Testis (tissue), 3 donors: ENCODE data around the gene MRPS34. TPM values are rescaled to one million over a fixed set of nuclear protein-coding genes. Genes with fewer than 3 reads are reported as not detected.

ENCODE experiments used
- DNase-seq: peaks from one replicate; pipeline ENCODE4 v3.0.0-alpha.2; 2019
- H3K27ac ChIP-seq, 2 donors: fragments of 200-600 bp; sonication (generic); one replicate each; pipeline ENCODE4 v1.5.1; 2019
- H3K27me3 ChIP-seq: fragments of 200-600 bp; sonication (generic); one replicate; pipeline ENCODE4 v1.5.1; 2019
- H3K36me3 ChIP-seq: fragments of 200-600 bp; sonication (generic); one replicate; pipeline ENCODE4 v1.5.1; 2017; ENCODE audit warnings: low read depth; ENCODE audit errors: missing control alignments
- H3K4me1 ChIP-seq: fragments of 200-600 bp; sonication (generic); one replicate; pipeline ENCODE4 v1.5.1; 2019
- H3K4me3 ChIP-seq, 2 donors: fragments of 200-600 bp; sonication (generic); one replicate each; pipeline ENCODE4 v1.5.1; 2017 to 2019
- H3K9me3 ChIP-seq: fragments of 200-600 bp; sonication (generic); one replicate; pipeline ENCODE4 v1.5.1; 2017
- POLR2A ChIP-seq: fragments of 450-650 bp; IDR thresholded peaks from one replicate; pipeline ENCODE4 v1.6.1; 2017; ENCODE audit warnings: antibody characterized with exemption, mild to moderate bottlenecking, moderate library complexity
- WGBS, 2 donors: methylation state at CpG; one replicate each; pipeline ENCODE4 v1.1.5; 2018; 5-methylcytosine and 5-hydroxymethylcytosine counted together
- intact Hi-C: fragments of 100-400 bp; cut with DNase I; formaldehyde crosslinking; loops from one replicate; pipeline ENCODE4 v1.15.1; 2023; ENCODE audit warnings: low total_unique reads
- polyA plus RNA-seq: library from polyadenylated mRNA; stranded (reverse); fragments of 350-450 nt; fragmentation: Illumina TruSeq; extraction: RNeasy Lipid Tissue Mini Kit (QIAGEN cat#74804); gene quantifications from one replicate; pipeline ENCODE4 v1.2.3, GENCODE V29; 2014; ENCODE audit warnings: low read depth, low replicate concordance; ENCODE audit not compliant: insufficient read depth
- total RNA-seq, 2 donors: library from RNA; depleted of rRNA; stranded (reverse); fragments of >200 nt; gene quantifications; one replicate each; pipeline ENCODE4 v1.2.3, GENCODE V29; 2016
- TF ChIP-seq, protein P1 (sequence below), 3 experiments: fragments of 450-650 bp in 2 of 3; fragments of 200-600 bp in 1 of 3; sonication (generic) in 1 of 3; IDR thresholded peaks; one replicate each; pipeline ENCODE4 v1.5.1; 2016 to 2019; ENCODE audit warnings: antibody characterized with exemption in 3 of 3, mild to moderate bottlenecking in 2 of 3, moderate library complexity in 1 of 3

Gene MRPS34
- total and polyA plus RNA-seq, 3 donors from 2014 or later, result 49.2 to 81.6 (median 66.5) TPM

DNA sequence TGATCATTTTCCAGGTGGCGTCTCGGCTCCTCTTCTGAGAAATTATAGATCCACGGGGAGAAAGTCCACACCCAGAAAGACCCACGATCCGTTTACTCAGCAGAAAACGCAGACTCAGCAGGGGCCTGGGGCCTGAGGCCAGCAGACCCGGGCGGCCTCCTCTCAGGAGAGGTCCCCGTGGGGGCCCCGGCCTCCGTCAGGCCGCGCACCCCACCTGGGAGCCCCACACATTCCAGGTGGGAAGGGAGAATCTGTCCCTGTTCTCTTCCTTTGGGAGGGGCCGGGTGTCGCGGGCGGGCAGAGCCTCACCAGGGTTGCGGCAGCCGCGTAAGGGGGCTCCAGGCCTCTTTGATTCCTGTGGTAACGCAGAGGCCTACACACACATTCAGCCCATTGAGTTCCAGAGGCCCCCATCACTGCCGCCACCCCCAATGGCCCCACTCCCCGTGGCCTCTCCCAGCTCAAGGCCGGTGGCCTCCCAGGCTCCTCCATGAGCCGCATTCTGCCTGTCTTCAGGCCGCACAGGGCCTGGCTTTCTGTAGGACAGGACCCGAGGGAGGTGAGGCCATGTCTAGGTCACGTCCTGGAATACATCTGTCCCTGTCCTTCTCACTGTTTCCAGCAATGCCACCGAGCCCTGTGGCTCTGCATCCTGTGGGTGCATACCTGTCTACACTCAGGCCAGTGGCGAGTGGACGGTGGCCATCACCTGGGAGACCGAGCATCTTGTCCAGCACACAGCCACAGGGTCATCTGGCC, 22.2 kb upstream of the MRPS34 start:
- no peaks in the 10 kb centered on the region for H3K36me3 ChIP-seq
- 83 to 85% methylated on average over 31 to 32 of the region's 32 CpGs for WGBS, 2 donors
- no peaks in the 10 kb centered on the region for H3K9me3 ChIP-seq
- no peak overlapping the region for H3K27ac ChIP-seq
- no peak overlapping the region for H3K4me3 ChIP-seq
- intact Hi-C loops, result no loop called here
- no peaks in the 10 kb centered on the region for H3K27me3 ChIP-seq
- no peak for TF ChIP-seq POLR2A
- TF ChIP-seq, protein P1, sequence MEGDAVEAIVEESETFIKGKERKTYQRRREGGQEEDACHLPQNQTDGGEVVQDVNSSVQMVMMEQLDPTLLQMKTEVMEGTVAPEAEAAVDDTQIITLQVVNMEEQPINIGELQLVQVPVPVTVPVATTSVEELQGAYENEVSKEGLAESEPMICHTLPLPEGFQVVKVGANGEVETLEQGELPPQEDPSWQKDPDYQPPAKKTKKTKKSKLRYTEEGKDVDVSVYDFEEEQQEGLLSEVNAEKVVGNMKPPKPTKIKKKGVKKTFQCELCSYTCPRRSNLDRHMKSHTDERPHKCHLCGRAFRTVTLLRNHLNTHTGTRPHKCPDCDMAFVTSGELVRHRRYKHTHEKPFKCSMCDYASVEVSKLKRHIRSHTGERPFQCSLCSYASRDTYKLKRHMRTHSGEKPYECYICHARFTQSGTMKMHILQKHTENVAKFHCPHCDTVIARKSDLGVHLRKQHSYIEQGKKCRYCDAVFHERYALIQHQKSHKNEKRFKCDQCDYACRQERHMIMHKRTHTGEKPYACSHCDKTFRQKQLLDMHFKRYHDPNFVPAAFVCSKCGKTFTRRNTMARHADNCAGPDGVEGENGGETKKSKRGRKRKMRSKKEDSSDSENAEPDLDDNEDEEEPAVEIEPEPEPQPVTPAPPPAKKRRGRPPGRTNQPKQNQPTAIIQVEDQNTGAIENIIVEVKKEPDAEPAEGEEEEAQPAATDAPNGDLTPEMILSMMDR (IDR thresholded peaks at IDR 0.05), result no peak
- no peak for DNase-seq
- no peaks in the 10 kb centered on the region for H3K4me1 ChIP-seq

DNA sequence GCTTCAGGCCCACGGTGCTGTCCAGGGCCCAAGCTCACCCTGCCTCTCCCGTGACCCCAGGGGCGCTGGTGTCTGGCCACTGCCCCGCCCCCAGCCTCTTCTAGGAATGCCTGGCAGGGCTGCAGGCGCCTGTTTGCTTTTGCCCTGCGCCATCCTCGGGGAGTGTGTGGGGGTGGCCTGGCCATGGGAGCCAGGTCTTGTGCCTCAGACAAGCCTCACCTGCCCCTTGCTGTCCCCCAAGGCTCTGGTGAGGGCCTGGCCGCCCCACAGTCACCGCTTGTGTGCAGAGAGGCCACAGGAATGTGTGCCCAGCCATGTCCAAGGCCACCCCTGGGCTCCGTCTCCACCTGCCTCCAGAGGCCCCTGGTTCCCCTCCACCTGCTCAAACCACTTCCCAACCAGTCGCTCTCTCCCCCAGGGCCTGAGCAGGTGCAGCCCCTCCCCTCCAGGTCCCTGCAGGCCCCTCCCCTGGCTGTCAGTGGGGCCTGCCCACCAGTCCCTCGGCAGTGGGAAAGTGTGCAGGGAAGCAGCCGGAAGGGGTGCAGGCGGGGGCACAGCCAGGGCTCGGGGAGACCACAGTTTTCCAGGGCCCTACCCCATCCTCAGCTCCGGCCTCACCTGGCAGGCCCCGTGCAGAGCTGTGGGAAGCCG, 21.4 kb upstream of the MRPS34 start:
- Histone ChIP-seq H3K9me3 (no peaks in the 10 kb centered on the region), H3K27me3 (no peaks in the 10 kb centered on the region), H3K27ac (no peak overlapping the region), H3K4me3 (no peak overlapping the region), H3K4me1 (no peaks in the 10 kb centered on the region), H3K36me3 (no peaks in the 10 kb centered on the region)
- 55 to 69% methylated on average over 9 to 18 of the region's 18 CpGs for WGBS, 2 donors
- TF ChIP-seq POLR2A, result no peak
- TF ChIP-seq, protein P1 (IDR thresholded peaks at IDR 0.05), result no peak
- no peak for DNase-seq
- intact Hi-C loops, result no loop called here

DNA sequence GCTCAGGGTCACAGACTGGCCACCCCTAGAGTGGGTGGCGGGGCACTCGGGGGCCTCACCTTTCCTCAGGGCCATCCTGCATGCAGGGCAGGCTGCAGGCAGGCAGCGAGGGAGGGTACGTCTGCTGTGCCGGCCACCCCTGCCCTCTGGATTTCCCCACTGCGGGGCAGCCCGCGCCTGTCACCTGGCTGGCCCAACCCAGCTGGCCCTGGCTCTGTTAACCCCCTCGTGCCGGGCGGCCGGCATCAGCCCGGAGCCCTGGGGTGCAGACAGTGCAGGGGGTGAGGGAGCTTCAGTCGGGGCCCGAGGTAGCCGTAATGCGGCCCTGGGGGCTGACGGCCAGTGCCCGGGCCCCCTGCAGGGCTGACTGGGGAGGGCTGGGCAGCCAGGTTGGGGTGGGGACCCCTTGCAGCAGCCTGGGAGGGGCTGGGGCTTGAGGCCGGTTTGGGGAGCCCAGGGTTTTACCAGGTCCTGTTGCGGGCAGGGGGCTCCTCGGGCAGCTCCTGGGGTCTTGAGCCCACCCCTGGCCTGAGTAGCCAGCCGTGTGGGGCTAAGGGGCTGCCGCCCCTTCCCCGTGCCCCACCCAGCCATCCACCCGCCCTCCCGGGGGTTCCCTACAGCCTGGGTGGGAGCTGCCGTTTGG, 20.8 kb upstream of the MRPS34 start, which contains the start of gene IGFALS:
Gene IGFALS (minus strand): TSS at position 128 of the 643 bp plus-strand sequence. CDS start 53 bp downstream, at position 75.
- H3K4me3 ChIP-seq, result no peak within 1 kb of the TSS
- H3K9me3 ChIP-seq, result no peaks in the 10 kb centered on the region
- TF ChIP-seq POLR2A, result no peak
- TF ChIP-seq, protein P1 (IDR thresholded peaks at IDR 0.05), result no peak
- no peak within 1 kb of the TSS for H3K27ac ChIP-seq
- no peaks in the 10 kb centered on the region for H3K4me1 ChIP-seq
- no peaks in the 10 kb centered on the region for H3K36me3 ChIP-seq
- intact Hi-C loops, result no loop called here
- WGBS, 2 donors, result 57% methylated on average over 25 of the region's 28 CpGs; no CpG with 5 or more reads in 1 of the 2 donors
- DNase-seq, result no peak
- H3K27me3 ChIP-seq, result no peaks in the 10 kb centered on the region

DNA sequence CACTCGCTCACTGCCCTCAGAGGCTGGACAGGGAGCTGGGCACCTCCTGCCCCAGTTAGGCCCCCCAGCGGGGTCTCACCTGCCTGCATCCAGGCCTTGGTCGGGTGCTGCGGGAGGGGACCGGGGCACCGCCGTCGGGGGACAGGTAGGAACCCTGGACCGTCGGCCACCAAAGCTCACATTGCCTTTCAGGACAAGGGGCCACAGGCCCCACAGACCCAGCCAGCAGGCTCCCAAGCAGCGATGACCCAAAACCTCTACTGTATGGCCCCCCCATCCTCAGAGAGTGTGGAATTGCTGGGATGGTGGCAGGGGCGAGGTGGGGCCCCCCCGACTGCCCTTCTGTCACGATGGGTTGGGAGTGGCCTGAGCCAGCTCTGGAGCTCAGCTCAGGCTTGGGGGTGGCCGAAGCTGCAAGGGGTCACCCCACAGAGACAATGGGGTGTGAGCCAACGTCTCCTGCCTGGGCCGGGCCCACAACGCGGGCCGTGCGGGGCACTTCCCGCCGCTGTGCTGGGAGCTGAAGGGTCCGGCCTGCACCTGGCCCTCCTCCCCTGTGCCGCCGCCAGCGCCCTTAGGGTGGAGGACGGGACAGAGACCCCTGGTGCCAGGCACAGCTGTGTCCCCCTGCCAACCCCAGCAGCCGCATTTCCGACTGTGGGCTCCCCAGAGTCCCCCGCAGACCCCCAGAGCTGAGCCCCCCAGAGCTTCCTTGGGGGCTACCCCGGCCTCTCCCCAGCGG, 20.1 kb upstream of the MRPS34 start:
- no peak for DNase-seq
- H3K36me3 ChIP-seq, result no peaks in the 10 kb centered on the region
- no peaks in the 10 kb centered on the region for H3K27me3 ChIP-seq
- no peak overlapping the region for H3K4me3 ChIP-seq
- intact Hi-C loops, result no loop called here
- no peak overlapping the region for H3K27ac ChIP-seq
- H3K4me1 ChIP-seq, result no peaks in the 10 kb centered on the region
- TF ChIP-seq, protein P1 (IDR thresholded peaks at IDR 0.05), result no peak
- TF ChIP-seq POLR2A, result no peak
- no peaks in the 10 kb centered on the region for H3K9me3 ChIP-seq
- WGBS, 2 donors, result 87 to 91% methylated on average over 3 to 32 of the region's 33 CpGs
